NCI-H526 treated with DMSO at 0.1 percent for 48 hours (cell line): ENCODE data around the gene SLC2A3.
"Not testable (repeated sequence)": the region's sequence is repeated elsewhere in the genome, so short reads cannot be mapped to it uniquely, and the experiment has no call there.

Experiments
- DNase-seq: peaks from one replicate; lab custom pipeline; 2025; lab: John Stamatoyannopoulos, UW

The SLC2A3 gene

DNA sequence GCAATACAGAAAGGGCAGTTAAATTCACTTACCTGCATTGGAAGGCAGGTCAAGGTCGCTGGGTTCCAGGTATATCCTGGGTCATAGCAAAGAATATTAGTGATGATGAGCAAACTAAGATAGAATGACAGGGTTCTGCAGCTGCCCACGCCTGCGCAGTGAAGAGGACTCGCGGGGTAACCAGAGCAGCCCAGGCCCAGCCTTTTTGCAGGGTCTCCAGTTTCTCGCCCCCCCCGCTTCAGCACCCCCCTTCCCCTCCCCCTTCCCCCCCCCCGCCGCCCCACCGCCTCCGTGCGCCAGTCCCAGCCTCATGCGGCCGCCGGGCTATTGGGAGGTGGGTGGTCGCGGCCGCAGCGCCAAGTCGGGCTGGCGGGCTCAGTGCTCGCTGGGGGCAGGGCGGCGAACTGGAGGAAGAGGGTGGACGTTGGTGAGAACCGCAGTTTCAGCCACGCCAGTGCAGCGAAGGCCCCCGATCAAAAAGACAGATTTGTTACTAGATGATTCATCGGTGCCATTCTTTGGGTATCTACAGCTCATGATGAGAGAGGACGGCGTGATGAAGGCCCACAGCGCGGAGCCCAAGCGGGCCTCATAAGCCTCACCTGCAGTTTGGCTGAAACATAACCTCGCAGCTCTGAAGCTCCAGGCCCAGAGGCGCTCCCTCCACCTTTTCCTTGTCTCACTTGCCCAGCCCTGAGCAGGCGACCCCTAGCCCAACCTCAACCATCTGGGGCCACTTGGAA is 20.2 kb downstream of the SLC2A3 start:
- DNase-seq = no peak

DNA sequence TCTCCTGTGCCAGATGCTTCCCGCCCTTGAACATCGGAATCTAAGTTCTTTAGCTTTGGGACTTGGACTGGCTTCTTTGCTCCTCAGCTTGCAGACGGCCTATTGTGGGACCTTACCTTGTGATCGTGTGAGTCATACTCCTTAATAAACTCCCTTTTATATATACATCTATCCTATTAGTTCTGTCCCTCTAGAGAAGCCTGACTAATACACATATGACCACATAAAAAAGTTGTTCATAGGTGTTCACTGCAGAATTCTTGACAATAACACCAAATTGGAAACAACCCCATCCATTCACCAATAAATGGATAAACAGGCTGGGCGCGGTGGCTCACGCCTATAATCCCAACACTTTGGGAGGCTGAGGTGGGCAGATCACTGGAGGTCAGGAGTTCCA is 25.9 kb downstream of the SLC2A3 start:
- not testable (repeated sequence) for DNase-seq

DNA sequence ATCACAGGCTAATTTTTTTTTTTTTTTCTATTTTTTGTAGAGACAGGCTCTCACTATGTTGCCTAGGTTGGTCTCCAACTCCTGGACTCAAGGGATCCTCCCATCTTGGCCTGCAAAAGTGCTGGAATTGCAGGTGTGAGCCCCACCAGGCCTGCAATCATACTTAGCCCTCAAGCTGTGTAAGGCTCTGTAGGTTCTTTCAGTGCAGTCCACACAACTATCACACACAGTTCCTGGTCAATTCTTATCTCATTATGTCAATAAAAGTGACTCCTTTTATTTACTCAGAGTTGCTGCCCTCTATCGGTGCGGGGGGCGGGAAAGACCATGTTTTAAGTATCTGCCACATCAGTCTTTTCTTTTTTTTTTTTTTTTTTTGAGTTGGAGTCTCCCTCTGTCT is 29.0 kb downstream of the SLC2A3 start:
- peak; percentile 35 for DNase-seq

DNA sequence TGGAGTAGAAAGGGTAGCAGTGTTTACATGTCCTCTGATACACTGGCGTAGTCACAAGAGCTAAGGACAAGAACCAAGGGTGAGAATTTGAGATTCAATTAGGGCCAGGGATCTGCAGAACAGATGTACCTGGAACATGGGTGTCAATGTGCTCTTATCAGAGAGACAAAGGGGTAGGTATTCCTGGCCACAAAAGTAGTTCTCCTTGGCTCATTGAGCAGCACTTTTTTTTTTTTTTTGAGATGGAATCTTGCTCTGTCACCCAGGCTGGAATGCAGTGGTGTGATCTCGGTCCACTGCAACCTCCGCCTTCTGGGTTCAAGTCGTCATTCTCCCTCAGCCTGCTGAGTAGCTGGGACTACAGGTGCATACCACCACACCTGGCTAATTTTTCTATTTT is 29.7 kb downstream of the SLC2A3 start:
- not testable (repeated sequence) for DNase-seq

DNA sequence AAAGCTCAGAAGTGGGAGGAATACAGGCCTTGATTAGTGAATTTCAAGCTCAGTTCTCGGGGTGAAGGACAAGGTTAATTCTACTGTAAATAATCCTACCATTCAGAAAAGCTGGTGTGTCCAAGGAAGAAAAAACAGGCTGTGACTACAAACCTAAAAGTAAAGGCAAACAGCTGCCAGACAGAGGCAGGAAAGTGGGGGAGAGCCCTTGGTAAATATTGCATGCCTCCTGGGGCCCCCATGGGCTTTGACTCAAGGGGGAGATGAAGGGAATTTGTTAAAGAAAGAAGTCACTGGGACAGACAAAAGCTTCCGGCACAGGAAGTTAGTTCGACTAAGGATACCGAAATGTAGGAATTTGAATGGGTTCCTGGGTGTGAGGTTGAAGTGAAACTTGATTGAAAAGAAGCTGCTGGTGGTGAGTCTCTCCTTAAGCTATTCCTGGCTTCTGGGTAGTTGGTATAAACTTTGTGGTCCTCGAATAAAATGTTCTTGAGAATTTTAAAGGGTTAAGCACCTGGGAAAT is 30.3 kb downstream of the SLC2A3 start:
- not testable (repeated sequence) for DNase-seq

DNA sequence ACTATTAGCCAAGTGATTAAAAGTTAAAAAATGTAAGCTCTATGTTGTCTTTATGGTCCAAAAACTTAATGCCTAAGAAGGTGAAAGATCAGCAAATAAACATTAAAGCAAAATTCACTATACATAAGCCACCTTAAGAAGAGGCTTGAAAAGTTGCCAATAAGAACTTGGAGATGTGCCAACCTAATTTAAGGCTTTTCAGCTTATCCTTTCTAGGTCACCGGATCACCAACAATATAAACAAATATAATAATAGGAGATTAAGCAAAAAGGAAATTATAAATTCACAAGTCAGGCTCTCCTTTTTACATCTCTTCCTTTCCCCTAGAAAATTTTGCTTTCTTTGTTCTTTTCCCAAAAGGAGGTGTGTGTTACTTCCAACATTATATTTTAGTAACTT is 30.9 kb downstream of the SLC2A3 start:
- DNase-seq = no peak

DNA sequence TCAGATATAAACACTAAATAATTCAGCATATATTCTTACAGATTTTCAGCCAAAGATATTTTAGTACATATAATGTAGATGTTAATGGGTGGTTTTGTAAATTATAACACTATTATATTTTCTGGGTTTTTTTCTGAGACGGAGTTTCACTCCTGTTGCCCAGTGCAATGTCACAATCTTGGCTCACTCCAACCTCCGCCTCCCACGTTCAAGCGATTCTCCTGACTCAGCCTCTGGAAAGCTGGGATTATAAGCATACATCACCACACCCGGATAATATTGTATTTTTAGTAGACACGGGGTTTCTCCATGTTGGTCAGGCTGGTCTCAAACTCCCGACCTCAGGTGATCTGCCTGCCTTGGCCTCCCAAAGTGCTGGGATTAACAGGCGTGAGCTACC is 33.6 kb downstream of the SLC2A3 start:
- not testable (repeated sequence) for DNase-seq

DNA sequence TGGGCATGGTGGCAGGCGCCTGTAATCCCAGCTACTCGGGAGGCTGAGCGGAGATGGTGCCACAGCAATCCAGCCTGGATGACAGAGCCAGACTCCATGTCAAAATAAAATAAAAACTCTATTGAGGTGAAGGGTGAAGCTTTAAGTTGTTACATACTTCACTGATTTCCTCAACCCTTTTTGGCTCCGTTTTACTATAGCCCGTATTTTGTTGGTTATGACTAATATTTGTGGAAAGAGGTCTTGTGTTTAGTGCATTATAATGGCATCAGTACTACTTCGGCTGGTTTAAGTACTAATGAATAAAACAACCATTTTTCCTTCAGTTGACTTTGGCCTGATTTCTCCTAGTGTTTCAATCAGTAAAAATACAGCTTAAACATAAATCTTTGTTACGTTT is 36.2 kb downstream of the SLC2A3 start:
- DNase-seq = no peak

DNA sequence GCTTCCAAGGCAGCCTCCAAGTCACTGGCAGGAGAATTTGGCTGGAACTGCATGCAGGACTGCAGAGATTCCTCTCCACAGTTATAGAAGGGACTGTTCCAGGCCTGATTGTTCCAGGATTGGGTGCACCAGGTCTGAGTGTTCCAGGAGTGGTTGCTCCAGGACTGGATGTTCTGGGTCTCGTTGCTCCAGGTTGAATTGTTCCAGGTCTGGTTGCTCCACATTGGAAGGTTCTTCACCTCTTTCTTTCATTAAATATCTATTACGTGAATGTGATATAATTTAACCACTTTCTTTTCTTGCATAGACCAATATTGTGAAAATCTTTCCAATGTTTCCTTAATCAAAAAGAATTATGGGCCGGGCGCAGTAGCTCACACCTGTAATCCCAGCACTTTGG is 39.3 kb downstream of the SLC2A3 start:
- not testable (repeated sequence) for DNase-seq

DNA sequence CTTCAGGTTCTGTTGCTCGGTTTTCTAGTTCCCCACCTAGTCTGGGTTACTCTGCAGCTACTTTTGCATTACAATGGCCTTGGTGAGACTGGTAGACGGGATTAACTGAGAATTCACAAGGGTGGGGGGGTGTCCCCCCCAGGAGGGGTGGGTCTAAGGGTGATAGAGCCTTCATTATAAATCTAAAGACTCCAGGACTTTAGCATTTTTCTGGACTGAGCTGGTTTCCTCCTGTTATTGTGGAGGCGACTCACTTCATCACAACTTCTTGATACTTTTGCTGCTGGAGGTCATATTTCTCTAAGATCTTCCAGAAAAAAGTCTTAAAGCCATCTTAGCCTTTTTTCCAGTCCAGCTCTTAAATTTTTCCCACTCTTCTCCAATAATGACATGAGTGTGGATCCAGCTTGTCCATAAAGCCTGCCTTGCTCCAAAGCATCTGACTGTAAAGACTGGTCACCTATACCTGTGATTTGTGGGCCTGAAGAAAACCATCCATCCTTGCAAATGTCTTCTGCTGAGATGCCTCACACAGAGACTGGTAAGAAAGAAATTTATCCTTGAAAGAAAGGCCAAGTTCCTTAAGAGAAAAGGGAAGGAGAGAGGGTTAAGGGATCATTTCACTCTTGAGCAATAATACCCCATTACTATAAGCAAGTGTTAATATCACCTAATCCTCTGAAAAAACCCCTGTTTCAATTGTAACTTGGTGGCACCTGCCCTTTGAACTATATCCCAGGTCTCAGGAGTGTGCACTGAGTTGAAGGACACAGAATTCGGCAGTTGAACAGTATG is 43.6 kb downstream of the SLC2A3 start:
- no peak for DNase-seq

DNA sequence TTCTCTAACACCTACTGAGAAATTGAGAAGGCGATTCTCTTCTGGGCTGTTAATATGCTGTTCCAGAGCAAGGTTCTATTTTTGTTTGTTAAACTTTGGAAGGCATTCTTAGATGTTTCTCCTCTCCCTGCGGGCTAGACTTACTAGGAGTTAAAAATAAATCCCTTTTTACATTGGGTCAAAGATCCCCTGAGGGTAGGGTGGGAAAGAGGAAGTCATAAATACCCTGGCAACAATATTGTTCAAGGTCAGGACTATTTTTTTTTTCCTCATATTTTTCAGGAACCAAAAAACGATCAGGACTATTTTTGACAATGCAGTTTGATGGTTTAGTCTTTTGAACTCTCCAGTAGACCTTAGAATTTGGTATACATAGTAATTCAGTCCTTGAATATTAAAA is 51.3 kb downstream of the SLC2A3 start:
- DNase-seq = no peak

DNA sequence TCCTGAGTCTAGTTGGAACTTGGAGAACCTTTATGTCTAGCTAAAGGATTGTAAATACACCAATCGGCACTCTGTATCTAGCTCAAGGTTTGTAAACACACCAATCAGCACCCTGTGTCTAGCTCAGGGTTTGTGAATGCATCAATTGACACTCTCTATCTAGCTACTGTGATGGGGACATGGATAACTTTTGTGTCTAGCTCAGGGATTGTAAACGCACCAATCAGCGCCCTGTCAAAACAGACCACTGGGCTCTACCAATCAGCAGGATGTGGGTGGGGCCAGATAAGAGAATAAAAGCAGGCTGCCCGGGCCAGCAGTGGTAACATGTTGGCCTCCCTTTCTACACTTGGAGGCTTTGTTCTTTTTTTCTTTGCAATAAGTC is 54.3 kb downstream of the SLC2A3 start:
- not testable (repeated sequence) for DNase-seq

DNA sequence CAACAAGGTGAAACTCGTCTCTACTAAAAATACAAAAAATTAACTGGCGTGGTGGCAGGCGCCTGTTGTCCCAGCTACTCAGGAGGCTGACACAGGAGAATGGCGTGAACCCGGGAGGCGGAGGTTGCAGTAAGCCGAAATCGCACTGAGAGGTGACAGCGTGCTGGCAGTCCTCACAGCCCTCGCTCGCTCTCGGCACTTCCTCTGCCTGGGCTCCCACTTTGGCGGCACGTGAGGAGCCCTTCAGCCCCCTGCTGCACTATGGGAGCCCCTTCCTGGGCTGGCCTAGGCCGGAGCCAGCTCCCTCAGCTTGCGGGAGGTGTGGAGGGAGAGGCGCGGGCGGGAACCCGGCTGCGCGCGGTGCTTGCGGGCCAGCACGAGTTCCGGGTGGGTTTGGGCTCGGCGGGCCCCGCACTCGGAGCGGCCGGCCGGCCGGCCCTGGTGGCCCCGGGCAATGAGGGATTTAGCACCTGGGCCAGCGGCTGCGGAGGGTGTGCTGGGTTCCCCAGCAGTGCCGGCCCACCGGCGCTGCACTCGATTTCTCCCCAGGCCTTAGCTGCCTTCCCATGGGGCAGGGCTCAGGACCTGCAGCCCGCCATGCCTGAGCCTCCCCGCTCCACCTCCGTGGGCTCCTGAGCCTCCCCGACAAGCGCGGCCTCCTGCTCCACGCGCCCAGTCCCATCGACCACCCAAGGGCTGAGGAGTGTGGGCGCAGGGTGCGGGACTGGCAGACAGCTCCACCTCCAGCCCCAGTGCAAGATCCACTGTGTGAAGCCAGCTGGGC is 54.8 kb downstream of the SLC2A3 start:
- DNase-seq = not testable (repeated sequence)

DNA sequence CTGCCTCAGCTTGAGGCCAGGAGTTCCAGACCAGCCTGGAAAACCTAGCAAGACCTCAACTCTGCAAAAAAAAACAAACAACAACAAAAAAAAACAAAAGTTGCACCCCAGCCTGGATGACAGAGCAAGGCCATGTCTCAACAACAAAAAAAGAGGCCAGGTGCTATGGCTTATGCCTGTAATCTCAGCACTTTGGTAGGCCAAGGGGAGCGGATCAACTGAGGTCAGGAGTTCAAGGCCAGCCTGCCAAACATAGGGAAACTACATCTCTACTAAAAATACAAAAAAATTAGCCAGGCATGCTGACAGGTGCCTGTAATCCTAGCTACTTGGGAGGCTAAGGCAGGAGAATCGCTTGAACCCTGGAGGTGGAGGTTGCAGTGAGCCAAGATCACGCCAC is 56.7 kb downstream of the SLC2A3 start:
- DNase-seq = no peak

DNA sequence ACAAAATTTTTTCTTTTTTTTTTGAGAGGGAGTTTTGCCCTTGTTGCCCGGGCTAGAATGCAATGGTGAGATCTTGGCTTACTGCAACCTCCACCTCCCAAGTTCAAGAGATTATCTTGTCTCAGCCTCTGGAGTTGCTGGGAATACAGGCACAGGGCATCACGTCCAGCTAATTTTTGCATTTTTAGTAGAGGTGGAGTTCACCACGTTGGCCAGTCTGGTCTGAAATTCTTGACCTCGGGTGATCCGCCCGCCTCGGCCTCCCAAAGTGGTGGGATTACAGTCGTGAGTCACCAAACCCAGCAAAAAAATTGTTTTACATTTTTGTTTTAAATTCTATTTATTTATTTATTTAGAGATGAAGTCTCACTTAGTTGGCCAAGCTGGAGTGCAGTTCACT is 58.6 kb downstream of the SLC2A3 start:
- DNase-seq = no peak

DNA sequence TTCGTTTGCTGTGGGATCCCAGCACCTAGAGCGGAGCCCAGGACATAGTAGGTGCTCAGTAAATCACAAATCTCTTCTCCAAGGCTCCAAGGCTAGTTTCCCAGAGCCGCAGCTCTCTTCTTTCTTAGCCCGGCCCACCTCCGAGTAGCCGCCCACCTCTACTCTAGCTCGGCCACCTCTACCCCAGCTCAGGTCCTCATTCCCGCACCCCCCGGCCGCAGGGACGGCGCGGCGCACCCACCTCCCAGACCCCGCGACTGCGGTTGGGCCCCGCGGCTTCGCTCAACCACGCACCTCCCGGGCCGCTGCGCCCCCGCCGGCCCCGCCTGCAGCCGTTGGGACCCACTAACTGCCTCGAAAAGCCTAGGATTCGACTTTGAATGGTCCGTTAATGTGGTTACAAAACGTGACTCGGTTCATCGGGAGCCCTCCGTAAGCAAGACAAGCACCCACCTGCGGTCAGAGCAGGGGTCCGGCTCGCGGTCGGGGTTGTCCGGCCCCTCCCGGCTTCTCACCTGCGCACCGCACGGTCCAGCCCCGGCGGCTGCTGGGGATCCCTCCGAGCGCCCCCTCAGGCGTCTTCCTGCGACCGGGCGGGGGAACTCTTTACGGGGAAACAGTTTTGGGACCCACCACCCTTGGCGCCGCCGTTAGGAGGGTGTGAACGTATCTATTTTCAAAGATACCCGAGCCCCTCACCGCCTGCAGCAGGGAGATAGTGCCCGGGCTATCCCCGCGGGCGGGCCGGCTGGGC is 63.2 kb downstream of the SLC2A3 start, which contains the start of gene SLC2A14:
TSS of gene SLC2A14 (minus strand) at position 350 of the 754 bp plus-strand sequence. CDS start 3,035 bp downstream, outside the sequence.
- DNase-seq = no peak

DNA sequence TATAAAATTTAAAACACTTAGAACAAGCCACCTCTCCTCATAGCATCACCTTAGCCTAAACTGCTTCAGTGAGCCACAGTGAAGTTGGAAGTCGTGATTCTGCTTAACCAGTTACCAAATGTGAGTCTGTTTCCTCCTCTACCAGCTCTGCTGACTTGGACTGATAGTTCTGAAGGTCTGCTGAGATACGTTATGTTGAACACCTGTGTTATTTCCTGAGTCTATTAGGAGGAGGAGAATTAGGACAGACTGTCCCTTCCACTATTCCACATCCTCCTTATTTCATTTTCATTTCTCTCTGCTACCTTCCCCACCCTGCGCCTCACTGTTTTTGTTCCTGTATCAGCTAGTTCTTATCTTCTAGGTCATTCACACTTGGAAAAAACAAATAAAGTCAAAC is 65.7 kb downstream of the SLC2A3 start:
- DNase-seq = no peak
